T-helper 17 cell (primary cell): ENCODE measurements around the gene AMIGO3. TPM values are rescaled to one million over a fixed set of nuclear protein-coding genes. Genes with fewer than 3 reads are reported as not detected.

Experiments used
- ATAC-seq: fragments of 150-1000 bp; cut with Tn5 transposase; 2 replicates; pipeline ENCODE4 v1.10.0; 2021; ENCODE audit warnings: mild to moderate bottlenecking, moderate library complexity
- DNase-seq, 3 donors: peaks; one replicate each; pipeline versions ENCODE4 v3.0.0 to v3.0.0-alpha.2; 2020 to 2021
- H3K9me3 ChIP-seq: one replicate; pipeline ENCODE4 v1.7.0; 2013; ENCODE audit warnings: low read length, mild to moderate bottlenecking; ENCODE audit not compliant: control insufficient read depth, poor library complexity, severe bottlenecking
- H3K27ac Mint-ChIP-seq: one replicate; pipeline ENCODE4 v1.8.0; 2022; ENCODE audit warnings: mild to moderate bottlenecking, moderate library complexity, mixed read lengths
- H3K27me3 Mint-ChIP-seq: one replicate; pipeline ENCODE4 v1.8.0; 2022; ENCODE audit warnings: mixed read lengths
- H3K36me3 Mint-ChIP-seq: one replicate; pipeline ENCODE4 v1.8.0; 2022; ENCODE audit warnings: low read depth, mixed read lengths
- H3K4me1 Mint-ChIP-seq: one replicate; pipeline ENCODE4 v1.8.0; 2022; ENCODE audit warnings: mild to moderate bottlenecking, mixed read lengths
- H3K4me3 Mint-ChIP-seq: one replicate; pipeline ENCODE4 v1.8.0; 2022; ENCODE audit warnings: mild to moderate bottlenecking, moderate library complexity, mixed read lengths
- total RNA-seq, 4 donors: library from RNA in 2 of 4; stranded (reverse) in 2 of 4; gene quantifications; one replicate each; pipeline ENCODE4 v1.2.3 and lab custom pipeline; 2022 to 2026

The AMIGO3 gene
- total RNA-seq, 2 donors from 2014 or later = 0.99 TPM; not detected in 1

- peaks cover 29% of the 10 kb centered on the region for H3K4me1 Mint-ChIP-seq
Measured at GRCh38 chr3:49721896-49722781, 2.7 kb upstream of the AMIGO3 start.

GRCh38 chr3:49721596-49721895 lies 2.1 kb upstream of the AMIGO3 start:
- no peaks in the 10 kb centered on the region for H3K36me3 Mint-ChIP-seq
- ATAC-seq (no peak), DNase-seq (no peak)
- H3K4me3 Mint-ChIP-seq = no peak overlapping the region
- H3K4me1 Mint-ChIP-seq = peaks cover 29% of the 10 kb centered on the region
- peak overlapping the region; percentile 97 for H3K27ac Mint-ChIP-seq
- H3K27me3 Mint-ChIP-seq = no peaks in the 10 kb centered on the region
- H3K9me3 ChIP-seq = no peaks in the 10 kb centered on the region

More at GRCh38 chr3:49721896-49722781, 2.7 kb upstream of the AMIGO3 start:
- no peaks in the 10 kb centered on the region for H3K9me3 ChIP-seq
- Mint-ChIP-seq H3K4me3 (peak overlapping the region; percentile 93), H3K27me3 (no peaks in the 10 kb centered on the region), H3K36me3 (no peaks in the 10 kb centered on the region), H3K27ac (peak overlapping the region; percentile 97)
- no peak for ATAC-seq
- DNase-seq = no peak

DNA sequence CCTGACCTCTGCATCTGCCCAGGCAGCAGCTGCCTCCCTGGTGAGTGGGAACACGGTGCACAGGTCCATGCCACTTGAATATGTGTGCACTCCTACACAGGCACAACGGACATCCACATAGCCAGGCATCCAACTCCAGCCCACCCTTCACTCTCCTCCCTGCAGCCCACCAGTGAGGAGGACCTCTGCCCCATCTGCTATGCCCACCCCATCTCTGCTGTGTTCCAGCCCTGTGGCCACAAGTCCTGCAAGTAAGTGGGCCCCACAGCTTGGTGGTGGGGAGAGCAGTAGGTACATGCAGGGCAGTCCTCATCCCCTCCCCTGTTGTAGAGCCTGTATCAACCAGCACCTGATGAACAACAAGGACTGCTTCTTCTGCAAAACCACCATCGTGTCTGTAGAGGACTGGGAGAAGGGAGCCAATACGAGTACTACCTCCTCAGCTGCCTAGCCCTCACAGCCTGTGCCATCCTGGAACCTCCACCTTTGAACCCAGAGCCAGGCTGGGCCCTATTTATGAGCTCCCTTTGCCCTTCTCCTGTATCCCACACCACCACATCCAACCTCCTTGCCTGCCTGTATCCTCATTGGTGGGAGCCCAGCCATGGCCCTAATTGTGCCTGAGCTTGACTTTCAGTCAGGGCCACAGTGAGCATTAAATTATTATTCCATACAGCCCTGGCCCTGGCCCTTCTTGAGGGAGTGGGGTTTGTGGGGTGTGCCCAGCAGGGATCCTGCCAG lies 1.5 kb upstream of the AMIGO3 start:
- H3K27ac Mint-ChIP-seq = peak overlapping the region; percentile 97
- peak overlapping the region; percentile 36 for H3K4me3 Mint-ChIP-seq
- no peak for ATAC-seq

GRCh38 chr3:49718858-49719213 lies 648 bp downstream of the AMIGO3 start:
- ATAC-seq (no peak), DNase-seq (no peak)
- peak overlapping the region; percentile 89 for H3K4me3 Mint-ChIP-seq
- no peaks in the 10 kb centered on the region for H3K27me3 Mint-ChIP-seq
- H3K9me3 ChIP-seq = no peaks in the 10 kb centered on the region
- peaks cover 28% of the 10 kb centered on the region for H3K4me1 Mint-ChIP-seq
- H3K27ac Mint-ChIP-seq = peak overlapping the region; percentile 97
- no peaks in the 10 kb centered on the region for H3K36me3 Mint-ChIP-seq

More for the DNA sequence above, 1.5 kb upstream of the AMIGO3 start:
- no peaks in the 10 kb centered on the region for H3K27me3 Mint-ChIP-seq
- DNase-seq = no peak
- H3K36me3 Mint-ChIP-seq = no peaks in the 10 kb centered on the region
- H3K9me3 ChIP-seq = no peaks in the 10 kb centered on the region
- peaks cover 29% of the 10 kb centered on the region for H3K4me1 Mint-ChIP-seq

DNA sequence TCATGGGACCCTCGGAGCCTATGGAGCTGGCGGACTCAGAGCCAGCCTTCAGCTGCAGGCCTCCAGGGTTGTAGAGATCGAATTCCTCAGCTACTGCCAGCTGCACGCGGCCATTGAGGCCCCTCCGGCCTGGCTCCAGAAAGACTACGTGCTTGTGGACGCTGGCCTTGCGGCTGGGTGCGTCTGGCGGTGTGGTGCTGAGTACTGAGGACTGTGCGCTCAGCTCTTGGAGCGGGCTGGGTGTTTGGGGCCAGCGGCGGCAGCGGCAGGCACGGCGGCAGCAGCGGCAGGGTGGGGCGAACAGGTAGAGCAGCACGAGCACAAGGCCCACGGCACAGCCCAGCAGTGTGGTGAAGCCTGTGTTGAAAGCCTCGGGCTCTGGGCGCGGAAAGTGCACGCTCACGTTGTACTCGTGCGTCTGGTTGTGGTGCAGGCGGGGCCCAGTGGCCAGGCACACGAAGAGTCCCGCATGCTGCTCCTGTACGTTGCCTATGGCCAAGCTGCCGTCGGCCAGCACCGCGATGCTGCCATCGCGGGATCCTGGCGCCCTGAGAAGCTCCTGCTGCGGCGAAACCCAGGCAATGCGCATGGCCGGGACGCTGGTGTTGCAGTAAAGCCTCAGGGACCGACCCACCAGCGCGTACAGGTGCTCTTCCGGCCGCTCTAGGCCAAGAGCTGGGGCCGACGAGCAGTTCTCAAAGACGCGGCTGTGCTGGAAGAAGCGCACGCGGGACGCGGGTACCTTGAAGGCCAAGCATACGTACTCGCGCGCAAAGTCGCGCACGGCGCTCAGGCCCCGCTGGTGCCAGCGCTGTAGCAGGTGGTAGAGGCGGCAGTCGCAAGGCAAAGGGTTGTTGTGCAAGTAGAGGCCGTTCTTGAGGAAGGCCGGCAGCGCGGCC lies 1.3 kb downstream of the AMIGO3 start:
- ATAC-seq = no peak
- H3K4me3 Mint-ChIP-seq = peak overlapping the region; percentile 89
- no peaks in the 10 kb centered on the region for H3K27me3 Mint-ChIP-seq
- H3K36me3 Mint-ChIP-seq = no peaks in the 10 kb centered on the region
- H3K27ac Mint-ChIP-seq = no peak overlapping the region
- H3K9me3 ChIP-seq = no peaks in the 10 kb centered on the region
- peaks cover 28% of the 10 kb centered on the region for H3K4me1 Mint-ChIP-seq
- no peak for DNase-seq

DNA sequence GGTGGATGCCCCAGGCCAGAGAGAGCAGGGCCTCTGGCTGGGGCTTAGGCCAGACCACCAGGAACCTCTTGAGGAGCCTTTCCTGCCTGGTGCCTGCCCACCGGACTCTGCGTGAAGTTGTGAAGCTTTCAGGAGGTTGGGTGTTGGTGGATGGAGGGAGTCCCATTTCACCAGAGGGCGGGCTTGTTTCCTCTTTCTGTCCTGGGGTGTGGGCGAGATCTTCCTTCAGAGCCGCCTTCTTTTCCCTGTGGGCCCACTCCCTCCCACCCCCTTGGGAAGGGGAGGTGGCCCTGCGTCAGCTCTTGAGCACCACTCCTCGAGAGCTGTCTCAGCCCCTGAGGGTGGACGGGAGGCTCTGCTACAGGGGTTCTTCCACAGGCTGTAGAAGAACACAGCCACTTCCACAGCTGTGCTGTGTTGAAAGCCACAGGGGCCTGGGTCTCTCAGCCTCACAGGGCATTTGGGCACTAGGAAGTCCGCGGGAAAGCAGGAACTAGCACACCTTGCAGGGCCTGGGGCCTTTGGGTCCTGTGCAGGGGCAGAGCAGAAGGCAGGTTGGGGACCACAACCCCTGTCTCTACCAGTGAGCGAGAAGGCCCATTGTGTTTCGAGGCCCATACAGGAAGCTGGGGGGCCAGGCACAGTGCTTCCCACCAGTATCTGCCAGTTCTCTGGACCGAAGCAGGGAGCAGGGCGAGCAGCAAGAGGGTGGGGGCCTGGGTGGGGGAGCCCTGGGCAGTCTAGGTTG lies 2.1 kb downstream of the AMIGO3 start:
- H3K4me3 Mint-ChIP-seq = peak overlapping the region; percentile 75
- ATAC-seq = no peak
- H3K27me3 Mint-ChIP-seq = no peaks in the 10 kb centered on the region
- no peak for DNase-seq
- no peaks in the 10 kb centered on the region for H3K9me3 ChIP-seq
- peaks cover 26% of the 10 kb centered on the region for H3K4me1 Mint-ChIP-seq
- no peaks in the 10 kb centered on the region for H3K36me3 Mint-ChIP-seq
- no peak overlapping the region for H3K27ac Mint-ChIP-seq

- no peaks in the 10 kb centered on the region for H3K27me3 Mint-ChIP-seq
- no peaks in the 10 kb centered on the region for H3K36me3 Mint-ChIP-seq
- no peak for DNase-seq
- H3K27ac Mint-ChIP-seq = no peak overlapping the region
- no peak overlapping the region for H3K4me3 Mint-ChIP-seq
- H3K9me3 ChIP-seq = no peaks in the 10 kb centered on the region
- peaks cover 27% of the 10 kb centered on the region for H3K4me1 Mint-ChIP-seq
- ATAC-seq = no peak
Measured at GRCh38 chr3:49716691-49717210, 2.7 kb downstream of the AMIGO3 start.

DNA sequence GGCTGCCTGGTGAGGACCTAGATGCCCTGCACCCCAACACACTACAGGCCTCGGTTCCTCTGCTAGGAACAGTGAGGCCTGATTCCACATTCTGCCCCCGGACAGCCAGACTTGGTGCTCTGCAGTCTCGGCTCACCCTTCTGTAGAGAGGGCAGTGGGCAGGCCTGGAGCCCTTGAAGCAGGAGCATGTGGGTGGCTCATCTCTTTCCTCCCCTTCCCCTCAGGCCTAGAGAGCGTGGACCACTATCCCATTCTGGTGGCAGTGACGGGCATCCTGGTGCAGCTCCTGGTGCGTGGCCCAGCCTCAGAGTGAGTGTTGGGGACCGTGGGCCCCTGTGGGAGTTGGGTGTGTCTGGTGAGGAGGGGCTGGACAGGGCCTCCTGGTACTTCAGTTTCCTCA lies 3.3 kb downstream of the AMIGO3 start:
- Mint-ChIP-seq H3K36me3 (no peaks in the 10 kb centered on the region), H3K27me3 (no peaks in the 10 kb centered on the region), H3K4me3 (no peak overlapping the region), H3K27ac (no peak overlapping the region), H3K4me1 (peaks cover 28% of the 10 kb centered on the region)
- ATAC-seq (no peak), DNase-seq (no peak)
- no peaks in the 10 kb centered on the region for H3K9me3 ChIP-seq

GRCh38 chr3:49715611-49716121 lies 3.8 kb downstream of the AMIGO3 start:
- Mint-ChIP-seq H3K27ac (no peak overlapping the region), H3K4me1 (peaks cover 24% of the 10 kb centered on the region), H3K36me3 (no peaks in the 10 kb centered on the region), H3K27me3 (no peaks in the 10 kb centered on the region), H3K4me3 (no peak overlapping the region)
- no peak for ATAC-seq
- no peaks in the 10 kb centered on the region for H3K9me3 ChIP-seq
- DNase-seq = no peak

DNA sequence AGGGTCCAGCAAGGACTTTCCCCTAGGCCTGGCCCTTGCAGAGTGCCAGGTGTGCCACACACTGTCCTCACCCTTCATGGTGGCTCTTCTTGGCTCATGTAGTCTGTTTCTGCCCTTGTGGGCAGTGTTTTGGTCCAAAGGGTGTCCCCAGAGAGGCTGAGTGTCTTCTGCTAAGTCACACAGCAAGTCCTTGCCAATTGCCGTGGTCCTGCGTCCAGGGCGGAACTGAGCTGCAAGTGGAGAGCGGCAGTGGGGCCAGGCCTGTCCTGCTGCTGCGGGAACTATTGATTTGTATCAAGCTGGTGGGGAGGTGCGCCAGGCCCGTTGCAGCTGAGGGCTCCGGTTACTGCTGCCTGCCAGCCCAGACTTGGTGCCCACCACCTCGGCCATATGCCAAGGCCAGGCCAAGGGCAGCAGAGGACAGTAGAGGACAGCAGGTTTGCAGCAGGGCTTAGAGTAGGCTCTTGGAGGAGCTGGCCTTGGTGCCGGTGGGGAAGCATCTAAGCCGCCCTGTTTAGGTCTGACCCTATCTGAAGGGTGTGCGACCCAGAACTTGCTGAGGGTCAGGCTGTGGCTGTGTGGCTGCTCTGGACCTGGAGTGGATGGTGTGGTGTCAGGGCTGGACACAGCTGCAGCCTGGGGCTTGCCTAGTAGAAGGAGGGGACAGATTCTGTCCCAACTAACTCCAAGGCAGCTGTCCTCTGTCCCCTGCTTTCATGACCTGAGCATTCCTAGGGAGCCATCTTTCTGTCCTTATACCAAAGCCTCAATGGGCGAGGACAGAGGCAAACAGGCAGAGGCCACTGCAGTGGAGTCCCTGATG lies 4.5 kb downstream of the AMIGO3 start:
- Mint-ChIP-seq H3K4me3 (no peak overlapping the region), H3K4me1 (peaks cover 21% of the 10 kb centered on the region), H3K27me3 (no peaks in the 10 kb centered on the region), H3K27ac (no peak overlapping the region), H3K36me3 (no peaks in the 10 kb centered on the region)
- ATAC-seq (no peak), DNase-seq (no peak)
- H3K9me3 ChIP-seq = no peaks in the 10 kb centered on the region

DNA sequence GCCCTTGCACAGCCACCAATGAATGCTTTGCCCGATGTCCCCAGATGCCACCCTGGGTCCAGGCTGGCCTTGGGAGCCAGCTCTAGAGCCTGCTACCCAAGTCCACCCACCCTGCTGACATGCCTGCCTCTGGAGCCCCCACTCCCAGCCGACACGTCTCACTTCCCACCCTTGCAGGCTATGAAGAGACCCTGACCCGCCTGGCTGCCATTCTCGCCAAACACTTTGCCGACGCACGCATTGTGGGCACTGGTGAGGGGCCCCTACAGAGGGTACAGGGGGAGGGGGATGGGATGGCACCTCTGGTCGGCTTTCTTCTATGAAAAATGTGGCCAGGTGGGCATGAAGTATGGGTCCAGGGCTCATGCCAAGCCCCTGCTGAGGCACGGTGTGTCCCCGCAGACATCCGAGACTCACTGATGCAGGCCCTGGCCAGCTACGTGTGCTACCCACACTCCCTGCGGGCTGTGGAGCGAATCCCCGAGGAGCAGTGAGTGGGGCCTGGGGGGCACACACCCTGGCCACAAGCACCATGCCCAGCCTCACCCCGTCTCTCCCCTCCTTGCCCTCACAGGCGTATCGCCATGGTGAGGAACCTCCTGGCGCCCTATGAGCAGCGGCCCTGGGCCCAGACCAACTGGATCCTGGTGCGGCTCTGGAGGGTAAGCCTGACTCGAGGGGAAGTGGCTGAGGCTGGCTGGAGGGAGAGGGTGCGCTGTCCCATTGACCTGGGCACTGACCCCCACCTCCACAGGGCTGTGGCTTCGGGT lies 6.0 kb downstream of the AMIGO3 start:
- Mint-ChIP-seq H3K27ac (no peak overlapping the region), H3K27me3 (no peaks in the 10 kb centered on the region), H3K36me3 (no peaks in the 10 kb centered on the region), H3K4me3 (no peak overlapping the region), H3K4me1 (peaks cover 11% of the 10 kb centered on the region)
- no peak for ATAC-seq
- no peak for DNase-seq
- H3K9me3 ChIP-seq = no peaks in the 10 kb centered on the region
